GM18870 (cell line): ENCODE measurements around the gene SEZ6L.

Experiments
- ATAC-seq: cut with Tn5 transposase; IDR thresholded peaks from one replicate; pipeline ENCODE4 v1.9.1; 2021; ENCODE audit warnings: moderate library complexity; ENCODE audit not compliant: unreplicated experiment

The SEZ6L gene

GRCh38 chr22:26174280-26174679, 5.0 kb downstream of the SEZ6L start:
- no peak for ATAC-seq

GRCh38 chr22:26182723-26183122, 13.5 kb downstream of the SEZ6L start:
- ATAC-seq = no peak

GRCh38 chr22:26185190-26185589, 15.9 kb downstream of the SEZ6L start:
- no peak for ATAC-seq

- ATAC-seq = no peak
These were observed 19.1 kb downstream of the SEZ6L start for GRCh38 chr22:26188341-26188740.

GRCh38 chr22:26194313-26194712, 25.1 kb downstream of the SEZ6L start:
- ATAC-seq = no peak

- ATAC-seq = no peak
These were observed 25.6 kb downstream of the SEZ6L start for GRCh38 chr22:26194877-26195276.

- no peak for ATAC-seq
These were observed 27.4 kb downstream of the SEZ6L start for GRCh38 chr22:26196657-26197056.

- ATAC-seq = no peak
These were observed 28.2 kb downstream of the SEZ6L start for GRCh38 chr22:26197425-26197824.

GRCh38 chr22:26199665-26200064, 30.4 kb downstream of the SEZ6L start:
- ATAC-seq = no peak

- ATAC-seq = no peak
These were observed 33.1 kb downstream of the SEZ6L start for GRCh38 chr22:26202280-26202924.

GRCh38 chr22:26205494-26205893, 36.2 kb downstream of the SEZ6L start:
- no peak for ATAC-seq

GRCh38 chr22:26210334-26210733, 41.1 kb downstream of the SEZ6L start:
- no peak for ATAC-seq

- no peak for ATAC-seq
These were observed 44.6 kb downstream of the SEZ6L start for GRCh38 chr22:26213826-26214225.

- ATAC-seq = no peak
These were observed 45.2 kb downstream of the SEZ6L start for GRCh38 chr22:26214466-26214865.

- ATAC-seq = no peak
These were observed 46.5 kb downstream of the SEZ6L start for GRCh38 chr22:26215736-26216135.

GRCh38 chr22:26225207-26225606, 55.9 kb downstream of the SEZ6L start:
- ATAC-seq = no peak

GRCh38 chr22:26226538-26227297, 57.5 kb downstream of the SEZ6L start:
- no peak for ATAC-seq

GRCh38 chr22:26229910-26230309, 60.6 kb downstream of the SEZ6L start:
- no peak for ATAC-seq

GRCh38 chr22:26234296-26234695, 65.0 kb downstream of the SEZ6L start:
- no peak for ATAC-seq

- no peak for ATAC-seq
These were observed 66.7 kb downstream of the SEZ6L start for GRCh38 chr22:26235792-26236487.

GRCh38 chr22:26236991-26237390, 67.7 kb downstream of the SEZ6L start:
- no peak for ATAC-seq

- ATAC-seq = no peak
These were observed 69.3 kb downstream of the SEZ6L start for GRCh38 chr22:26238596-26238995.
